ENCODE measurements around the gene UACA.
A peak's percentile ranks its signal among the peaks of the same experiment; 100 is the strongest.

UACA gene

DNA sequence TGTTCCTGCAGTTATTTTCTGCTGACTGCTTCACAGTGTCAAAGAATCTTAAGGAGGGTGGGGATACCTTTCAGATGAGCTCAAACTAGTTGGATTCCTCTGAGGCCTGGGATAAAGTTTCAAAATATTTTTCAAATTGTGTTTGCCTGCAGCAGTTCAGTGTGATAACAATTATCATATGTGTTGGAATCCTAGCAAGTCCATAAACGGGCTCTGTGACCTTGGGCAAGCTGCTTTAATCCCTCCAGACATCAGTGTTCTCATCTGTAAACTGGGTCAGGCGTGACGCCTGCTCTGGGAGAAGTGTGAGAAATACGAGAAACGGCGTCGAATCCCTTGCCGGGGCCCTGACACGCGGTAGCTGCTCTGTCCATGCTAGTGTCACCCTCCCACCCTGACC lies 153.5 kb downstream of the UACA start:
- no peak overlapping the region for H3K27ac ChIP-seq (ENCODE audit: poor library complexity, severe bottlenecking)
- no peak overlapping the region for H3K4me3 ChIP-seq (ENCODE audit: severe bottlenecking)
- H3K36me3 ChIP-seq (ENCODE audit: low read depth) = no peaks in the 10 kb centered on the region
- no peaks in the 10 kb centered on the region for H3K27me3 ChIP-seq (ENCODE audit: insufficient read depth, poor library complexity, severe bottlenecking)
- DNase-seq (ENCODE audit: low spot score) = no peak
- no peak for ATAC-seq (ENCODE audit: low read depth)
- no peaks in the 10 kb centered on the region for H3K9me3 ChIP-seq (ENCODE audit: severe bottlenecking)
- no peaks in the 10 kb centered on the region for H3K4me1 ChIP-seq (ENCODE audit: insufficient read depth, poor library complexity, severe bottlenecking)
- TF ChIP-seq, protein P1, sequence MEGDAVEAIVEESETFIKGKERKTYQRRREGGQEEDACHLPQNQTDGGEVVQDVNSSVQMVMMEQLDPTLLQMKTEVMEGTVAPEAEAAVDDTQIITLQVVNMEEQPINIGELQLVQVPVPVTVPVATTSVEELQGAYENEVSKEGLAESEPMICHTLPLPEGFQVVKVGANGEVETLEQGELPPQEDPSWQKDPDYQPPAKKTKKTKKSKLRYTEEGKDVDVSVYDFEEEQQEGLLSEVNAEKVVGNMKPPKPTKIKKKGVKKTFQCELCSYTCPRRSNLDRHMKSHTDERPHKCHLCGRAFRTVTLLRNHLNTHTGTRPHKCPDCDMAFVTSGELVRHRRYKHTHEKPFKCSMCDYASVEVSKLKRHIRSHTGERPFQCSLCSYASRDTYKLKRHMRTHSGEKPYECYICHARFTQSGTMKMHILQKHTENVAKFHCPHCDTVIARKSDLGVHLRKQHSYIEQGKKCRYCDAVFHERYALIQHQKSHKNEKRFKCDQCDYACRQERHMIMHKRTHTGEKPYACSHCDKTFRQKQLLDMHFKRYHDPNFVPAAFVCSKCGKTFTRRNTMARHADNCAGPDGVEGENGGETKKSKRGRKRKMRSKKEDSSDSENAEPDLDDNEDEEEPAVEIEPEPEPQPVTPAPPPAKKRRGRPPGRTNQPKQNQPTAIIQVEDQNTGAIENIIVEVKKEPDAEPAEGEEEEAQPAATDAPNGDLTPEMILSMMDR (IDR thresholded peaks at IDR 0.05; ENCODE audit: poor library complexity, severe bottlenecking) = no peak

DNA sequence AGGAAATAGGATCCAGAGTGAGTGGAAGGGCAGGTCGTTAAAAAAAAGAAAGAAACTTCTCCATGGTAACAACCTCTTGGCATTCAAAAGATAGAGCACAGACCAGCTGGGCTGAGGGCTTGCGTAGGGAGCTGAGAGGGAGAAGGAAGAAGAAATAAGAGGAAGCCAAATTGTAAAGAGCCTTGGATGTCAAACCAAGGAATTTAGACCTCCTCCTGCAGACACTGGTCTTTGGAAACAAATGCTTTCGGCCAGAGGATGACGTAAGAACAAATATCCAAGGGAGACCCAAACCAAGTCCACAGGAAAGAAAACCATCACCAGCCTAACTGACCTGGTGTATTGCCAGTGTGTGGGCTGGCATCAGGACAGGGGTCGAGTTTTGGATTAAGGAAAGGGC lies 155.2 kb downstream of the UACA start:
- no peak overlapping the region for H3K4me3 ChIP-seq (ENCODE audit: severe bottlenecking)
- no peak overlapping the region for H3K27ac ChIP-seq (ENCODE audit: poor library complexity, severe bottlenecking)
- no peaks in the 10 kb centered on the region for H3K9me3 ChIP-seq (ENCODE audit: severe bottlenecking)
- DNase-seq (ENCODE audit: low spot score) (no peak), ATAC-seq (ENCODE audit: low read depth) (no peak)
- no peaks in the 10 kb centered on the region for H3K4me1 ChIP-seq (ENCODE audit: insufficient read depth, poor library complexity, severe bottlenecking)
- no peaks in the 10 kb centered on the region for H3K27me3 ChIP-seq (ENCODE audit: insufficient read depth, poor library complexity, severe bottlenecking)
- H3K36me3 ChIP-seq (ENCODE audit: low read depth) = no peaks in the 10 kb centered on the region
- TF ChIP-seq, protein P1 (IDR thresholded peaks at IDR 0.05; ENCODE audit: poor library complexity, severe bottlenecking) = no peak

DNA sequence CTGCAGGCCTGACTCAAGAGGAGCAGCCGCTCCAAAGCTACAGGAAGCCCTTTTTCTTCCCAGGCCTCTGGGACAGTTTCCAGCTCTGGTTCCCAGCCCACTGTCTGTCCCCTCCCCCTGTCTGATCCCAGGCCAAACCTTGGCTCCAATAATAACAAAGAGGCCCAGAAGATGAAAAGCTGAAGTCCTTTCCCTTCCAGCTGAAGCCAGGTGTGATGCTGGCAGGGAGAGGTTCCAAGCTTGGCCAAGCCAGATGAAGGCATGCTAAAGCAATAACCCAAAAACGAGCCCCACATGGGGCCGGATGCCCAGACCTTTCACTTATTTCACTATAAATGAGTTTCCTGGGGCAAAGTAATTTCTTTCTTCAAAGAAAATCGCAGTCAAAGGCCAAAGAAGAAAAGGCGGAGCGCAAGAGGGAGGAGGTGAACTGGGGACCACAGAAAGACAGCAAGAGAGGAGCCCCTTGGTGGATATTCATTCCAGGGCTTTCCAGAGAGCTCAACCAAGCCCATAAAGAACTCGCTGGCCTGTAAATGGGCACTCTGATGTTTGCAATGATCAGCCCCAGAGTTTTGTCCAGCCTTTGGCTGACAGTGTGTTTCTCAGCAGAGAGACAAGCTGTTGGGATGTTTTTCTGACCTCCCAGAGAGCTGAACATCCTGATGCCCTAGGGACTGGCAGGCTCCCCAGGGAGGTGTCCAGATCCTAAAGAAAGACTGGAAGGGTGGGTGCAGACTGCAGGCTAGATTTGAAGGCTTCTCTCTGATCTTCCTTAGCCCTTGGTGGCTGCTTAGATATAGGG lies 157.6 kb downstream of the UACA start:
- TF ChIP-seq, protein P1 (IDR thresholded peaks at IDR 0.05; ENCODE audit: poor library complexity, severe bottlenecking) = no peak
- no peak for DNase-seq (ENCODE audit: low spot score)
- Histone ChIP-seq H3K27ac (ENCODE audit: poor library complexity, severe bottlenecking) (no peak overlapping the region), H3K4me3 (ENCODE audit: severe bottlenecking) (no peak overlapping the region), H3K9me3 (ENCODE audit: severe bottlenecking) (no peaks in the 10 kb centered on the region), H3K36me3 (ENCODE audit: low read depth) (no peaks in the 10 kb centered on the region), H3K27me3 (ENCODE audit: insufficient read depth, poor library complexity, severe bottlenecking) (no peaks in the 10 kb centered on the region), H3K4me1 (ENCODE audit: insufficient read depth, poor library complexity, severe bottlenecking) (no peaks in the 10 kb centered on the region)
- peak; percentile 36; the same call in 2 of the 3 replicates for ATAC-seq (ENCODE audit: low read depth)

DNA sequence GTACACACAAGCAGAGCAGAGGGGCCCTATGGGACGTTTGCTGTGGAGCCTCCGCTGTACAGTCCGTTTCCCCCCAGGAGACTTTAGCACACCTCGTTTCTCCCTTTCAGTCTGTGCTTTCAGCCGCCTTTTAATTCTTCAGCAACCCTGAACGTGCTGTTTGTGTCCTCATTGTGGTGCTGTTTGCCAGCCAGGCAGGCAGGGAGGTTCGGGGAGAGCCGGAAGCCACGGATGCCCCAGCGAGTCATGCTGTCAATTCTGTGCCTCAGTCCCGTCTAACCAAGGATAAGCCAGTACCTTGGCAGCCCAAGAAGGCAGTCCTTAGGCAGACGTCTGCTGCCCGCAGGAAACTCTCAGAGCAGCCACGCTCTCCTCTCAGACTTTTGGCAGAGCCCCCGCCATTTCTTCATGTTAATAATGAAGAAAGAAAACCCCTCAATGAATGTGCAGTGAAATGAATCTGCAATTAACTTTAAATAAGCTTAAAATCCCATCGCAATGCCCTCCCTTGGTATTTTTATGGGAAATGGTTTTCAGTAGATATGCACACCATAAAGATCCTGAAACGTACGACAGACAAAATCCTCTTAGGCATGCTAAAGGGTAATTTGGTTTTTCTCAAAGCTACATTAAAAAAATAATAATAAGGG lies 158.6 kb downstream of the UACA start:
- H3K27ac ChIP-seq (ENCODE audit: poor library complexity, severe bottlenecking) = no peak overlapping the region
- H3K36me3 ChIP-seq (ENCODE audit: low read depth) = no peaks in the 10 kb centered on the region
- no peaks in the 10 kb centered on the region for H3K27me3 ChIP-seq (ENCODE audit: insufficient read depth, poor library complexity, severe bottlenecking)
- TF ChIP-seq, protein P1 (IDR thresholded peaks at IDR 0.05; ENCODE audit: poor library complexity, severe bottlenecking) = peak; percentile 11
- H3K4me1 ChIP-seq (ENCODE audit: insufficient read depth, poor library complexity, severe bottlenecking) = no peaks in the 10 kb centered on the region
- H3K4me3 ChIP-seq (ENCODE audit: severe bottlenecking) = no peak overlapping the region
- DNase-seq (ENCODE audit: low spot score) = no peak
- peak; percentile 62 for ATAC-seq (ENCODE audit: low read depth)
- no peaks in the 10 kb centered on the region for H3K9me3 ChIP-seq (ENCODE audit: severe bottlenecking)

Data from RWPE2 (cell line).